Stimulated activated memory B cell treated with anti-CD40 and anti-IgM and Interleukin-4, amounts not matched to agents 10 μg/mL and 1 μg/mL and 100 μg/mL, for 72 hours (primary cell): ENCODE measurements around the gene RELN.

ENCODE experiments used
- ATAC-seq: fragments of 150-1000 bp; cut with Tn5 transposase; 2 replicates; pipeline ENCODE4 v1.10.0; 2021
- H3K27ac Mint-ChIP-seq: one replicate; pipeline ENCODE4 v1.8.0; 2022; ENCODE audit warnings: mild to moderate bottlenecking, mixed read lengths
- H3K27me3 Mint-ChIP-seq: one replicate; pipeline ENCODE4 v1.8.0; 2022; ENCODE audit warnings: mixed read lengths
- H3K36me3 Mint-ChIP-seq: one replicate; pipeline ENCODE4 v1.8.0; 2022; ENCODE audit warnings: mixed read lengths
- H3K4me1 Mint-ChIP-seq: one replicate; pipeline ENCODE4 v1.8.0; 2022; ENCODE audit warnings: mixed read lengths
- H3K4me3 Mint-ChIP-seq: one replicate; pipeline ENCODE4 v1.8.0; 2022; ENCODE audit warnings: mild to moderate bottlenecking, moderate library complexity, mixed read lengths
- H3K9me3 Mint-ChIP-seq: one replicate; pipeline ENCODE4 v1.8.0; 2022; ENCODE audit warnings: mixed read lengths

Gene RELN

GRCh38 chr7:103702982-103703381 lies 286.5 kb downstream of the RELN start:
- no peaks in the 10 kb centered on the region for H3K36me3 Mint-ChIP-seq
- no peak overlapping the region for H3K4me3 Mint-ChIP-seq
- ATAC-seq: peak; percentile 53

GRCh38 chr7:103702454-103702853 lies 287.0 kb downstream of the RELN start:
- H3K36me3 Mint-ChIP-seq: no peaks in the 10 kb centered on the region
- H3K4me1 Mint-ChIP-seq: no peaks in the 10 kb centered on the region
- no peaks in the 10 kb centered on the region for H3K27me3 Mint-ChIP-seq
- ATAC-seq: no peak
- H3K27ac Mint-ChIP-seq: no peak overlapping the region
- no peak overlapping the region for H3K4me3 Mint-ChIP-seq
- no peaks in the 10 kb centered on the region for H3K9me3 Mint-ChIP-seq

More at GRCh38 chr7:103702982-103703381, 286.5 kb downstream of the RELN start:
- H3K27ac Mint-ChIP-seq: no peak overlapping the region
- no peaks in the 10 kb centered on the region for H3K4me1 Mint-ChIP-seq
- H3K27me3 Mint-ChIP-seq: no peaks in the 10 kb centered on the region
- H3K9me3 Mint-ChIP-seq: no peaks in the 10 kb centered on the region

GRCh38 chr7:103699032-103699431 lies 290.4 kb downstream of the RELN start:
- Mint-ChIP-seq H3K9me3 (peaks cover 3% of the 10 kb centered on the region), H3K27ac (no peak overlapping the region), H3K4me1 (no peaks in the 10 kb centered on the region), H3K4me3 (no peak overlapping the region), H3K27me3 (no peaks in the 10 kb centered on the region), H3K36me3 (no peaks in the 10 kb centered on the region)
- no peak for ATAC-seq

- H3K9me3 Mint-ChIP-seq: peaks cover 3% of the 10 kb centered on the region
- H3K36me3 Mint-ChIP-seq: no peaks in the 10 kb centered on the region
- H3K27me3 Mint-ChIP-seq: no peaks in the 10 kb centered on the region
- no peak for ATAC-seq
- H3K27ac Mint-ChIP-seq: no peak overlapping the region
- H3K4me3 Mint-ChIP-seq: no peak overlapping the region
- H3K4me1 Mint-ChIP-seq: no peaks in the 10 kb centered on the region
These were observed 291.4 kb downstream of the RELN start for GRCh38 chr7:103698064-103698463.

- H3K4me1 Mint-ChIP-seq: no peaks in the 10 kb centered on the region
- no peak overlapping the region for H3K4me3 Mint-ChIP-seq
- H3K9me3 Mint-ChIP-seq: peaks cover 3% of the 10 kb centered on the region
- no peaks in the 10 kb centered on the region for H3K36me3 Mint-ChIP-seq
- ATAC-seq: no peak
- no peak overlapping the region for H3K27ac Mint-ChIP-seq
- H3K27me3 Mint-ChIP-seq: no peaks in the 10 kb centered on the region
These were observed 293.9 kb downstream of the RELN start for GRCh38 chr7:103695521-103695920.

- Mint-ChIP-seq H3K36me3 (no peaks in the 10 kb centered on the region), H3K27ac (no peak overlapping the region), H3K4me3 (no peak overlapping the region), H3K4me1 (no peaks in the 10 kb centered on the region), H3K27me3 (no peaks in the 10 kb centered on the region), H3K9me3 (peaks cover 3% of the 10 kb centered on the region)
- no peak for ATAC-seq
These were observed 295.2 kb downstream of the RELN start for GRCh38 chr7:103694304-103694703.

- H3K36me3 Mint-ChIP-seq: no peaks in the 10 kb centered on the region
- no peaks in the 10 kb centered on the region for H3K4me1 Mint-ChIP-seq
- H3K9me3 Mint-ChIP-seq: peaks cover 3% of the 10 kb centered on the region
These were observed 298.2 kb downstream of the RELN start for GRCh38 chr7:103691291-103691690.

GRCh38 chr7:103690242-103690974 lies 299.1 kb downstream of the RELN start:
- no peak for ATAC-seq
- no peaks in the 10 kb centered on the region for H3K27me3 Mint-ChIP-seq
- no peaks in the 10 kb centered on the region for H3K4me1 Mint-ChIP-seq
- H3K9me3 Mint-ChIP-seq: peaks cover 3% of the 10 kb centered on the region
- H3K4me3 Mint-ChIP-seq: no peak overlapping the region
- no peak overlapping the region for H3K27ac Mint-ChIP-seq
- H3K36me3 Mint-ChIP-seq: no peaks in the 10 kb centered on the region

More at GRCh38 chr7:103691291-103691690, 298.2 kb downstream of the RELN start:
- no peak for ATAC-seq
- Mint-ChIP-seq H3K27me3 (no peaks in the 10 kb centered on the region), H3K27ac (no peak overlapping the region), H3K4me3 (no peak overlapping the region)

- H3K27me3 Mint-ChIP-seq: no peaks in the 10 kb centered on the region
- peaks cover 1% of the 10 kb centered on the region for H3K9me3 Mint-ChIP-seq
- H3K36me3 Mint-ChIP-seq: no peaks in the 10 kb centered on the region
- H3K4me3 Mint-ChIP-seq: no peak overlapping the region
- H3K27ac Mint-ChIP-seq: no peak overlapping the region
- H3K4me1 Mint-ChIP-seq: no peaks in the 10 kb centered on the region
- ATAC-seq: no peak
These were observed 300.2 kb downstream of the RELN start for GRCh38 chr7:103689255-103689654.

- Mint-ChIP-seq H3K27me3 (no peaks in the 10 kb centered on the region), H3K27ac (no peak overlapping the region), H3K4me1 (no peaks in the 10 kb centered on the region), H3K4me3 (no peak overlapping the region), H3K9me3 (no peaks in the 10 kb centered on the region), H3K36me3 (no peaks in the 10 kb centered on the region)
- no peak for ATAC-seq
These were observed 301.5 kb downstream of the RELN start for GRCh38 chr7:103687951-103688350.

GRCh38 chr7:103687272-103687671 lies 302.2 kb downstream of the RELN start:
- no peak overlapping the region for H3K27ac Mint-ChIP-seq
- no peak for ATAC-seq
- no peaks in the 10 kb centered on the region for H3K36me3 Mint-ChIP-seq
- no peaks in the 10 kb centered on the region for H3K9me3 Mint-ChIP-seq
- H3K4me1 Mint-ChIP-seq: no peaks in the 10 kb centered on the region
- H3K4me3 Mint-ChIP-seq: no peak overlapping the region
- no peaks in the 10 kb centered on the region for H3K27me3 Mint-ChIP-seq

- Mint-ChIP-seq H3K9me3 (no peaks in the 10 kb centered on the region), H3K27me3 (no peaks in the 10 kb centered on the region), H3K4me1 (no peaks in the 10 kb centered on the region), H3K36me3 (no peaks in the 10 kb centered on the region), H3K27ac (no peak overlapping the region), H3K4me3 (no peak overlapping the region)
- ATAC-seq: no peak
These were observed 302.7 kb downstream of the RELN start for GRCh38 chr7:103686763-103687162.

GRCh38 chr7:103686064-103686463 lies 303.4 kb downstream of the RELN start:
- Mint-ChIP-seq H3K4me1 (no peaks in the 10 kb centered on the region), H3K9me3 (no peaks in the 10 kb centered on the region), H3K27ac (no peak overlapping the region), H3K27me3 (no peaks in the 10 kb centered on the region), H3K4me3 (no peak overlapping the region), H3K36me3 (no peaks in the 10 kb centered on the region)
- ATAC-seq: no peak

- Mint-ChIP-seq H3K27ac (no peak overlapping the region), H3K4me1 (no peaks in the 10 kb centered on the region), H3K4me3 (no peak overlapping the region), H3K36me3 (no peaks in the 10 kb centered on the region), H3K9me3 (no peaks in the 10 kb centered on the region), H3K27me3 (no peaks in the 10 kb centered on the region)
- ATAC-seq: no peak
These were observed 303.8 kb downstream of the RELN start for GRCh38 chr7:103685646-103686045.

GRCh38 chr7:103683348-103683747 lies 306.1 kb downstream of the RELN start:
- ATAC-seq: no peak
- Mint-ChIP-seq H3K4me3 (no peak overlapping the region), H3K36me3 (no peaks in the 10 kb centered on the region), H3K27ac (no peak overlapping the region), H3K9me3 (no peaks in the 10 kb centered on the region), H3K27me3 (no peaks in the 10 kb centered on the region), H3K4me1 (no peaks in the 10 kb centered on the region)
